Stimulated activated CD8-positive, alpha-beta memory T cell treated with anti-CD3 and anti-CD28 coated beads, Interleukin-12 subunit alpha, Interleukin-12 subunit beta, amount 100 ng/mL, for 4 hours (primary cell): ENCODE results near the gene AGAP1.

Source experiments
- DNase-seq: peaks from one replicate; pipeline ENCODE4 v3.0.0-alpha.2; 2020; ENCODE audit warnings: low read depth

AGAP1 gene

DNA sequence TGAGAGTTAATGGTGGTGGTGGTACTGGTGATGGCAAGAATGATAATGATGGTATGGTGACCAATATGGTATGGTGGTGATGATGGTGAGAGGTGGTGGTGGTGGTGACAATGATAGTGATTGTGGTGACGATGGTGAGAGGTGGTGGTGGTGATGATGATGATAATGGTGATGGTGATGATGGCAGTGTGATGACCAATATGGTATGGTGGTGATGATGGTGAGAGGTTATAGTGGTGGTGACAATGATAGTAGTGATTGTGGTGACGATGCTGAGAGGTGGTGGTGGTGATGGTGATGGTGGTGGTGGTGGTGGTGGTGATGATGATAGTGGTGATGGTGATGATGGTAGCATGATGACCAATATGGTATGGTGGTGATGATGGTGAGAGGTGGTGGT lies 505.2 kb downstream of the AGAP1 start:
- no peak for DNase-seq

DNA sequence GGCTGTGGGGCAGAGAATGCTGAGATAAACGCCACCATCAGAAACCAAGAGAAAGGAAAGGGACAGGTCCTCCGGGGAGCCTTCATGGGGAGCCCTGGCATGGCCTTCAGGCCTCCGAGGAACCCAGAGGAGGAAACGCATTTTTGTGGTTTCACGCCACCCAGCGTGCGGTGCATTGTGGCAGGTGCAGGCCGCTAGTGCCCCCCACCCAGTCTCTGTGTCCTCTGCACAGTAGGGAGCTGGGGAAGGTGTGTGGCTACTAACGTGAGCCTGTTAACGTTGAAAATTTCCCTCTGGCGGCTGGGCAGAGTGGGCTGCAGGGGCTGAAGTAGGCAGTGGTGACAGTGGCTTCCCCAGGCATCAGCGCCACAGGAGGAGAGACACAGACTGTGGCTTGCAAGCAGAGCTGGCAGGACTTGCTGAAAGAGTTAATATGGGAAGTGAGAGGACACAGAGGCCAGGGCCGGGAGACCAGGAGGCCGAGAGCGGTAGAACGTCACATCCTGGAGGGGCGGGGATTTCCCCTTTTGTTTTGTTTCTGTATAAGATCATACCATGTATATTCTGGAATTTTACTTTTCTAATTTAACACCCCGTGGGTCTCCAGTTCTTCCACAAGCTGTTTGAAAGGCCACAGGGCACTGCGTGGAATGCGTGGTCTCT lies 507.5 kb downstream of the AGAP1 start:
- DNase-seq, result no peak

DNA sequence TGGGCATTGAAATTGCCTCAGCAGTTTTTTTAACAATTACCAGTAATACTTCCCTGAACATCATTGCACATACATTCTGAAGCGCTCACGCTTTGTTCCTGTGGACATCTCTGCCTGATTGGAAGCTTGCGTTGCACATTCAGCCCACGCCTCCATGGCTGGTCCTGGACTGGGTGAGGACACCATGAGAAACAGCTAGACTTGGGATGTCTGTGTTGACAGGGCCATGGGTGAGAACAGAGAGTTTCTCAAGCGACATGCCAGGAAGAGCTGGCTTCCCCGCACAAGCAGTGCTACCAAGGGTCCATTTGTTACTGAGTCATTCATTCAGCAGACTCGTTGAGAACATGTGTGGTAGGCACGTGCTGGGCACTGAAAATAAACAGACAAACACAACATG lies 508.0 kb downstream of the AGAP1 start:
- no peak for DNase-seq

DNA sequence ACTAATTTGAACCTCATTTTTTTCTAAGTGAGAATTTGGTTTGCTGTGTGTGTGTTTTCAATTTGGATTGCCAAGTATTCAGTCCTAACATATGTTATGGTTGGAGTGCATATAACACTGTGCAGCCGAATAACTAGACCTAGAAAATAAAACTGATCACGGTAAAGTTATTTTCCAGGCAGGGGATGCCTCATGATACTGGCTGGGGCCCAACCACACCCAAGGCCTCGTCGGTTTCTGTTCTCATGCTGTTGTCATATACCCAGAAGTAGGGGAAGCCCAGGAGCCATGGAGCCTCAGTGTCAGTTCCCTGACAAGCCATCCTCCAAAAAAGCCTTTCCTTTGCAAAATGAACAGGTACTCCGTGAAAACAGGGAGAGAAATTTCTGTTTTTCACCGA lies 514.2 kb downstream of the AGAP1 start:
- DNase-seq, result no peak

DNA sequence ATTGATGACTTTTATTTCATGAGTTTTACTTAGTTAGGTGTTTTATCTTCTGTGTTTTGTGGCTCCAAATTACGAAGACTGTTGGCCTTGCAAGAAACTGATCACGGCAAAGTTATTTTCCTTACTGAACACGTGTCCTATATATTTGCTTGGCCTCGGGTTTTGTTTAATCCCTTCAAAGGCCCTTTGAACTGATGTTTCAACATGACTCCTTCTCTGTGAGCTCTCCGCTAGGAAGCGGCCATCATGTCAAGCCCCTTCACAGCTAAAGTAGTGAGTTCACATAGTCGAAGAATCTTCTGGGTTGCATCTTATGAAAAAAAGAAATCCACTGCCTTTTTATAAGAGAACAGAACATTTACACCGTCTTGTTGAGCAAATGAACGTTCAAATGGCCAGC lies 515.0 kb downstream of the AGAP1 start:
- no peak for DNase-seq

DNA sequence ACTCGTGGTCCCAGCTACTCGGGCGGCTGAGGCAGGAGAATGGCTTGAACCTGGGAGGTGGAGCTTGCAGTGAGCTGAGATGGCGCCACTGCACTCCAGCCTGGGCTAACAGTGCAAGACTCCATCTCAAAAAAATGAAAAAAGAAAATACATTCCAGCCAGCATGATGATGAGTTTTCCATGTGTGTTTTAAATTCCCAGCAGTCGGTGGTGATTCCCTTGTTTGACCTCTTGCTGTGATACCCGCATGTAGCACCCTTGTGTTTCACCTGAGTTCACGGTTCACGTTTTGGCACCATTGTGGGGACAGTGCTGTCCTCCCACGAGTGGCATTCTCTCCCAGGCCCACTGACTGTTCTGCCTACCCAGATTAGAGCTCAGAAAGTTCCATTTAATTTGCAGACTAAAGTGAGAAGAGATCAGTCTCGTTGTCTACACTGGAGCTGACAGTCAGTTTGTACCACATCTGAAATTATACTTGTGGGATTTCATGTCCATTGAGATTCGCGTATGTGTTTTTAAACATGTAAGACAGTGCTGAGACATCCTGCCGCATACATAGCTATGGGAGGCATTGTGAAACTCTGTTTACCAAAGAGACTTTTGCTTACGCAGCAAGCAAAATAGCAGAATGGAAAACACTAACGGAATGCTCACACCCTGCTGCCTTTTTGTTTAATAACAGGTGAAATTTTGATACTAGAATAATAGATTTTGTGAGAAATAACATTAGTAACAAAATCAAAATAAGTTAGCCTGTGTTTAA lies 517.3 kb downstream of the AGAP1 start:
- no peak for DNase-seq

DNA sequence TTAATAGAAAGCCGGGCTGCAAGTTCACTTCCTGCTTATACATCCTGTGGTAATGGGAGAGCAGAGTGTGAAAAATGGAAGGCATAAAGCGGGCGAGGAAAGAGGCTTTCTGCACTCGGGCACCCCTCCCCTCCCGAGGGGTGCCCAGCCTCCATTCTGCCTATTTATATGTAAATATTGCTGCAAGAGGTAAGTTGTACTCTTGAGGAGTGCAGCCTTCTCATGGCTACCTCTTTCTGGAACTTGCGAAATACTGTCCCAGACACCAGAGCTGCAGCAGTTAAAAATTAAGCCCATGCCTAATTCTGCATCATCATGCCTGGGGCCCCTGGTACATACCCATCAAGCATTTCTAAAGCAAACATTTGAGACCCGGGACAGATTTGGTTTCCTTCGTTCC lies 518.3 kb downstream of the AGAP1 start:
- DNase-seq, result no peak

DNA sequence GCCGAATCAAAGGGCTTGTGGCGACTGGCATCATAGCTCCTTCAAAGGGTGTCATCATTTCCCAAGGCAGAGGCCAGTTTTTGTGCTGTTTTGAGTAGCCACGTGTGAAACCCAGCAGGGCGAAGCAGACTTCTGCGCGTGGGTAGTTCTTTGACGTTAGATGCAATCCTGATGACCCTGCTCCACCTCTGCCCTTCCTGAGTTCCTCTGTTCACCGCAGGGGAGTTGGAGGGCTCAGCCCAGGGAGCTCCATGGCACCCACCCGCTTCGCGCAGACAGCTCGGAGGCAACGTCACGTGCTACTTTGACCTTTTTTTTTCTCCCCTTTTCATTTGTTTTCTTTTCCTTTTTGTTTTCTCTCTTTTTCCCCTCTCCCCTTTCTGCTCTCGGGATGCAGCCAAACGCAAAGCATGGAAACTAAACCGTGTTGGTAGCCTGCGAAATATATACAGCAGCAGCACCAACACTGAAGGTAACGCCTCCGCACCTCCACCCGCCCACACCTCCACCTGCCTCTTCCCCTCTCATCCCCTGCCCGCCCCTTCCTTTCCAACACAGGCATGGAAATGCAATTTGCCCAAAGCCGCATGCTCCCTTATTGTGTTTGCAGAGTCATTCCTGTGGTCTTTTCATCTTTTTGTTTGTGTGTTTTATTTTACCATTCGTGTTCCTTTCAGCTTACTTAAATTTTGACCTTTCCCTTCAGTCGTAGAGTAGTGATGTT lies 520.7 kb downstream of the AGAP1 start:
- no peak for DNase-seq

DNA sequence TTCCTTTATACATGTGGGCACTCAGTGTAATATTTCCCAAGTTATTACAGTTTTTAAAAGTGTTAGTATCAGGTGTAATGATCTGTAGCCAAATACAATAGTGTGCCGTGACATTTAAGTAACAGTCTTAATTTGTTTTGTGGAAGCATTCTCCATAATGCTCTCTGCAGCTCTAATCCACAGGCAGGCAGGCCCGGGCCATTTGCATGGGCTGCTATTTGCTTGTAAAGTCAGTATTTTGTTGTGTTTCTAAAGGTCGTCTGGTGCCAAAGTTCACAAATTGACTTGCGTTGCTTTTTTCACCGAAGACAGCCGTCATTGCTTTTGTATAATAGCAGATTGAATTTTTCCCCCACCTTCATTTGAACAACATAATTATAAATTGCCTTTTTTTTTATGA lies 521.3 kb downstream of the AGAP1 start:
- no peak for DNase-seq

DNA sequence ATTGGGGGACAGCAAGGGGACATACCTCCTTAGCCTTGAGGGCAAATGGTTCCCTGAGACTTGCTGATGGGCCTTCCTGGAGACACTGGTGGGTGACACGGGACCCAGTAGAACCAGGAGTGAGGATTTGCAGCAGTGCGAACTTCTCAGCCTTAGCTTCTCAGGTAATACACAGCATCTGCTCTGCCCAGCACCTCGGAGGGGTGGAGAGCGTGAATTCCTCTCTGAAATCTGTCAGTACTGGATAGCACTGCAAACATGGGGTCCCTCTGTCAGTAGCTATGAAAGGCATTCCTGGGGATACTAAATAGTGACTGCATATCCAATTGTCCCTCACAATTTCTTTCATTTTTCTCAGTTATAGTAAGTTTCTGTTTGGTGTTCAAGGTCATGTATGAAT lies 522.7 kb downstream of the AGAP1 start:
- no peak for DNase-seq

DNA sequence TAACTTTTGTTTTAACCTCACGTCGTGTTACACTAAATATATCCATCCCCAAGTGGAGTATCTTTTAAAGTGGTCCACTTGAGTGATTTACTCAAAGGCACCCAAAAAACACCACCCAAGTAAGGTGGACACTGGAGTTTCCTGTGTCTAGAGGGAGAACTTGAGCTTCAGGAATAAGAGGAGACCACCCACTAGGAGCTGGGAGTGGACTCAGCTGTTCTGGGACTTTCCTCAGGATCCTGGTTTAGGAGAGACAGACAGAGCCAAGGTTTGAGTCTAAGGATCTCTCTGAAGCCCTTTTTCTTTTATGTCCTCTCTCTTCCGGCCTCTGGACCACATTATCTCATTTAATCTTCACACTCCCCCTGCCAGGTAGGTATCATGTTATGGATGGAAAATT lies 523.6 kb downstream of the AGAP1 start:
- DNase-seq, result no peak

DNA sequence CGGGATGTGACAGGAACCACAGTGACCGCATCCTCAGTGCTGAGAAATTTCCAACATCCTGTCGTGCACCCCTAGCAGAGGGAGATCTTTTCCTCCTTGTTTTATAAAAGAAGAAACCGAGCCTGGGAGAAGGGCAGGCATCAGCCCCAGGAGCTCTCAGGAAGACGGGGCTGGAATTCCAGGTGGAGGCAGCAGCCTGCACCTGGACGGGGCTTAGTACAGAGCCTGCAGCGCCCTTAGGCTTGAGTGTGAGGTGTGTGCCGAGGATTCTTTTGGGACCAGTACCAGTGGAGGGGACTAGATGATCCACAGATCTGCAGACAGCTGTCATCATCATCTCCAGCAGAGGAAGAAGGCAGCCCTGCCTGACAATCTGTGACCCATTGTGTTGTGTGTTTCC lies 525.6 kb downstream of the AGAP1 start:
- DNase-seq, result no peak

DNA sequence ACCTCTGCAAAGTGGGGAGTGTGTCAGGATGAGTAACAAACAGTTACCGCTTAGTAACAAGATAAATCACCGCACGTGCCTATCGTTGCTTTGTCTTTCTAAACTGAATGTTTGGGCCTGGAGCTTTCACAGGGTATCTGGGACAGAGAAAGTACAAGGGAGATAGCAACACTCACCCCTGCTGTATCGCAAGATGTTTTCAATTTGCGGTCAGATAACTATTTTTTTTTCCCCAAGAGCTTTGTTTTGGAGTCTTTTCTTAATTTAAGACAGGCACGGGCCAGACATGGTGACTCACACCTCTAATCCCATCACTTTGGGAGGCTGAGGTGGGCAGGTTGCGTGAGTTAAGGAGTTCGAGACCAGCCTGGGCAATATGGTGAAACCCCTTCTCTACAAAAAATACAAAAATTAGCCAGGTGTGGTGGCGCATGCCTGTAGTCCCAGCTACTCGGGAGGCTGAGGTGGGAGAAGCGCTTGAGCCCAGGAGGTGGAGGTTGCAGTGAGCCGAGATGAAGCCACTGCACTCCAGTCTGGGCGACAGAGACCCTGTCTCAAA lies 527.7 kb downstream of the AGAP1 start:
- no peak for DNase-seq

DNA sequence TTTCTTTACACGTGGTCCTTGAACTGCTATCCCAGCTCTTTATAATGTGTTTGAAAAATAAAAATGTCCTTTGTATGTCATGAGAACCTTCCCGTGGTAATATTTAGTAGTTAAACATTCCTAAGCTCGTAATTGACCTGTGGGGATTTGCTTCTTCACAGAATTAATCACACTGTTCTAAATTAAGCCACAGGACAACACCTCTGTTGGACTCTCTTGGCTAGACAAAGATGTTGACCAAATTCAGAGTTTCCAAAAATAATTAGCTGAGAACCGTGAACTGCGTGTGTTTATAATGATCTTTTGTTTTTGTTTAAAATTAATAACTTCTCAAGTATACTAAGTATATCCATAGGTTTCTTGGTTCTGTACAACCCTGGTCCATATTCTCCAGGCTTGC lies 528.3 kb downstream of the AGAP1 start:
- no peak for DNase-seq

DNA sequence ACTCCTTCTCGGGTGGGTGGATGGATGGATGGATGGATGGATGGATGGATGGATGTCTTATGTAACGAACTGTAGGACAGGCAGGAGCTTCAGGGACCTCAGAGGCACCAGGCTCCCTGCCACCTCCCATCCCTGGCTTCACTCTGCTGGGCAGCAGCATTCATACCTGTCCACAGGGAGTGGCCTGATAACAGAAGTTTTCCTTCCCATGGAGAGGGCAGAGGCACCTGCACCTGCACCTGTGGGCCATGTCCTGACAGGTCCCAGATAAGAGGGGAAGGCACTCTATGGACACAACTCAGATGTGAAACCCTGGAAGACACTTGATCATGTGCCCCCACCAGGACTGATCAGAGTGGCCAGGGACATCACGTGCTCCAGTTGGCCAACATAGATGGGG lies 532.0 kb downstream of the AGAP1 start:
- no peak for DNase-seq

DNA sequence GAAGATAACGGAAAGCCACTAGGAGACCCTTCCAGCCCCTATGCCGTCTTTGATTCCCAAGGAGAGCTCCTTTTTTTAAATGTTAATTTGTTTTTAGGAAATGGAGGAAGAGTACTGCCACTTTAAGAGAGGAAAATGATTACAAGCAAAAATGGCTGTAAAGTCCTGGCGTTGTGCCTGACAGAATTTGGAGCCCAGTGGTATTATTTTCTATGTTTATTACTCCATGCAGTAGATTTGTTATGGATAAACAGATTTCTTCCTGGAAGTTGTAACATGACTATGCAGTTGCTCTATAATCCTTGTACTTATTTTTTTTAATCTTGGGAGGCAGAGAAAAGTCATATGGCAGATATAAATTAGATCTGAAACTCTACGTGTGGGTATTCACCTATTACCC lies 533.0 kb downstream of the AGAP1 start:
- DNase-seq, result no peak

DNA sequence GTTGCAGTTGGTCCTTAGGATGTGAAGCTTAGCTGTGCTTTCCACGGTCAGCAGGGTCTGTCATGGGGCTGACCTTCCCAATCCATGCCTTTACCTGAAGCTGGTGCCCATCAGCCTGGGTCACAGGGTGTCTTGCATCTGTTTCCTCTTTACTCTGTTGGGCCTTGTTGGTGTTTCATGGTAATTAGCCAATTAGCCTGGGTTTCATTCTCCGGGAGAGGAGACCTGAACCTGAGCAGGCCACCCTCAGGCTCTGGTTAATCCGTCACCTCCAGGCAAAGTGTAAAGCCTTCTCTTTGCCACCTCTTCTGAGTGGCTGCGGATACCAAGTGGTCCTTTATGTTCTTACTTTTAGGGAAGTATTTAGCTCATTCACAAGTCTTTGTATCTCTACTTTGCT lies 534.2 kb downstream of the AGAP1 start:
- DNase-seq, result no peak

DNA sequence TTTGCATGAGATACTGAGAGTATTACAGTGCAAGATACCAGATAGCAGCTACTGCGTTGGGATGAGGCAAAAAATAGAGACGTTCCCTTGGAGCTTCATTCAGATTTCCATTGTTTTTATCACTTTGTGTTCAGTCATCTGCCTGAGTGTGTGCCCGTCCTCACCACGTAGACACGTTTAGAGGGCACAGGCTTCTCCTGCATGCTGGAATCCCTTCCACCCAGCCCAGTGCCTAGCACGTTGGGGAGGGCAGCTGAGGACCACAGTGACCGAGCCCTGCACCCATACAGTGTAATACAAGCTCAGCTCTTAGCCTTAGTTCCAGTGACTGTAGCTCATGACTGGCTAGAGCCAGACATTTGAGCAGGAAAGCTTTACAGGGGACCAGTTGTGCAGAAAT lies 539.6 kb downstream of the AGAP1 start:
- DNase-seq, result no peak

DNA sequence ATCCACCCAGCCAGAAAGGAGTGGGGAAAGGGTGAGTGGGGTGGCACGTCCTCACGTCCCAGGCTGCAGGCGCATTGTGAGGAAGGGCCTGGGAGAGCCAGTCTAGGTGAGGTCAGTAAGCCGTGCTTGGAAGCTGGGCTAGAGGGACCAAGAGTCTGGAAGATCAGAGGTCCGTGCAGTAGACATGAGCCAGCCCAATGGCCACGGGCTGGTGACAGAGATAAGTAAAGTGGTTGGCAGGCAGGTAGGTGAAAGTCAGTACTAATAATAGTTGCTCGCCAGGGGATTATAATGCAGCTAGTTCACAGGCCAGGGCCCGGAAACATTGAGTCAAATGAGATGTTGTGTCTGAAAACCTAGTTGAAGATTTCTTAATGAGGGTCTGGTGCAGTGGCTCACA lies 541.1 kb downstream of the AGAP1 start:
- DNase-seq, result no peak

DNA sequence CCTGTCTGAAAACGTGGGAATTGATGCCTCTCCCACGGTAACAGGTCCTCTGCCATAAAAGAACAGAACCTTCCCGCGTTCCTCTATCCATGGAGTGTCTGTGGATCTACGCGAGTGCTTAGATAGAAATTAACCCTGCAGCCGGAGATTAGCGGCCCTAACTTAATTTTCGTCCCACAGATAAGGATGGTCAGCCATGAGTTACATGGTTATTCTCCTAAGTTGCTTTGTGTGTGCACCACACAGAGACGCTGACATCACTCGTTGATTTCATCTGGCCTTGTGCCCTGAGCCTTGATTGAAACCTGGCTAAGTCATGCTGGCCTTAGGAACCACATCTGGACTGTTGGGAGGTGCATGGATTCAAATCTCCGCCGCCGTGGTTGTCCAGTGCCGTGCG lies 542.2 kb downstream of the AGAP1 start:
- no peak for DNase-seq

DNA sequence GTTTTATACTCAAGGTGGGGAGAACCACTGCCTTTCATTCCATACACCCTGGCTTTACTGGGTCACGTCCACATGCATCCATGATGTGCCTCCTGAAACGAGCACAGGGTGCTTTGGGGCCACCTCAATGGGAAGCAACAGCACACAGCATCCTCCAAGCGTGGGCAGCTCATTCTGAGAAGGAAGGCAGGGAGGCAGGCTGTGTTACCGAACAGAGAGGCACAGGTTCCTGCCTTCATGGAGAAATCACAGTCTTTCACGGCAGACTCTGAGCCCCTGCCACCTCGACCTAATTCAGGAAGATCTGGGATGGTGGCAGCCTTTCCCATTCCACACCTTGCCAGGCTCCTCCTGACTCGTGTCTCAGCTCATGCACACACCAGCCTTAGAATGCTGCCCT lies 544.3 kb downstream of the AGAP1 start:
- no peak for DNase-seq

DNA sequence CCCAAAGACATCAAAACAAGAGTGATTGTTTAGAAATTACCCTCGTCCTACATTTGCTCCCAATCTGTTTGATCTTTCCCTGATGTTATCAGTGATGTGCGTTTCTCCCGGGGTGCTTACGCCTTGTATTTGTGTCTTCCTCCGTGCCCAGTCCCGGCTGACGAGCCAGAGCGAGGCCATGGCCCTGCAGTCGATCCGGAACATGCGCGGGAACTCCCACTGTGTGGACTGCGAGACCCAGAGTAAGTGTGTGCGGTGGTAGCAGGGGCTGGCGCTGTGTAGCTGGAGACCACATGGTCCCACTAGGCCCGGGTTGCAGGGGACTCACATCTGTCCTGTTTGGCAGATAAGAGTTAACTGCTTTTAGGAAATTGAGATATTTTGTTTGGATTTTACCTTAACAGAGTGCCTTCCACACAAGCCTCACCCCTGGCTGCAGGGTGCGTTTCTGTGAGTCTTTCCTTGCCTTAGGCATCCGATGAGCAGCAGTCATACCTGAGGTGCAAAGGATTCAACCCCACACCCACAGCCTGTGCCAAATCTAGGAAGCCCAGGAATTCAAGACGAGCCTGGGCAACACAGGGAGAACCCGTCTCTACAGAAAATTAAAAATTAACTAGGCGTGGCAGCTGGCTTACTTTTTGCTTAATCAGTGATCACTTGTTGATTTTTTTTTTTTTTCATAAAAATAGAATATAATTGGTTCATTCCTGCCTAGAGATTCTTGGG lies 546.9 kb downstream of the AGAP1 start:
- no peak for DNase-seq
